Limb (tissue), 2 donors: ENCODE data around the gene ARHGAP10.
A peak's percentile ranks its signal among the peaks of the same experiment; 100 is the strongest.
"Not testable (repeated sequence)": the region's sequence is repeated elsewhere in the genome, so short reads cannot be mapped to it uniquely, and the experiment has no call there.

Experiments
- DNase-seq, 2 donors: peaks; one replicate each; pipeline ENCODE4 v3.0.0-alpha.2; 2016; ENCODE audit errors: extremely low spot score in 2 of 2

The ARHGAP10 gene

DNA sequence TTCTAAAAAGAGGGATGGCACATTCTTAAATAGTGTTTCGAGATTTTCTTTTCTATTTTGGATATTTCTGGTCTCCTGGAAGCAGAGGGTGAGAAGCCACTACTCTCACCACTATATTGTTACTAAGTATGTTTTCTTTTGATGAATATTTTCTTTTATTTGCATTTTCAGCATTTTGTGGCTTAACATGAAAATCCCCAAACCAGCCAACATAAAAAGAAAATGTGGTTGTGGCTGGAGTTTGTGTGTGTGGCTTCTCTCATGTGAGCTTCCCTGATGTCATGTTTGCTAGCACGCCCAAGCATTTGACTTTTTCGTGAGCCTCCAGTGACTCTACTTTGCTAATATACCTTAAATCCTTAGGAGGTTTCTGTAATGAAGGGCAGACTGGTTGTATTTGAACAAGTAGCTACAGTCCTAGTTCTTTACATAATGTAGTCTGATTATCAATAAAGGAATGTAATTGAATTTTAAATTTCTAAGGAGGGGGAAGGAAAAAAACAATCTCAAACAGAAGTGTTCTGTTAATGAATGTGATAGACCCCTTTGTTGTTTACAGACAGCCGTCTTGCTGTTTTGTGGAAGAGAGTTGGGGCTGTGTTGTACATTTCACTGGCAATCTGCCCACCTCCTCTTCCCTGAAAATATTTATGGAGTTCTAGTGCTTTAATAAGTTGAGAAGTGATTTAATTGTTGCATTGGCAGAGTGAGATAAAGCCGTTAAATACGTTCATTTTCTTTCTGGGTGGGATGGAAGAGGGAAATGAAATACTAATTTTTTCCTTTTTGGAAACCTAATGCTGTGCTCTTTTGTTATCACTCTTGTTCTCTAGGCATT is 114.6 kb downstream of the ARHGAP10 start:
- DNase-seq: no peak

GRCh38 chr4:147847751-147848590 is 116.1 kb downstream of the ARHGAP10 start:
- DNase-seq: no peak

DNA sequence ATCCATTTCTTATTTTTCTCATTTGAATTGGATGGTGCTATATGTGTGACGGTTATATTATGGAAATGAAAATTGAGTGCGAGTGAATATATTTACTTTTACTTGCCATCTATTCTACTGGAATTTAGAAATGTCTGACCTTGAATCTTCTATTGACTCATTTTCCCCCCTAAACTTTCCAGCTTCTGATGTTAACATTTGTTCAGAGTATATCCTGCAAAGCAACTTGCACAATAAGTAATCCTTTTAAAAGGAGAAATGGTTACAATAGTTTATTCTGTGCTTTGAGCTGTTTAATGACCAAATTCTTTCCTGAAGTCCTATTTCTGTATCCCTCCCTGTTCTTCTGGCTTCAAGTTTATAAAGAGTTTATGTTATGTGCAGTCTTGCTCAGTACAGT is 116.7 kb downstream of the ARHGAP10 start:
- DNase-seq: no peak

DNA sequence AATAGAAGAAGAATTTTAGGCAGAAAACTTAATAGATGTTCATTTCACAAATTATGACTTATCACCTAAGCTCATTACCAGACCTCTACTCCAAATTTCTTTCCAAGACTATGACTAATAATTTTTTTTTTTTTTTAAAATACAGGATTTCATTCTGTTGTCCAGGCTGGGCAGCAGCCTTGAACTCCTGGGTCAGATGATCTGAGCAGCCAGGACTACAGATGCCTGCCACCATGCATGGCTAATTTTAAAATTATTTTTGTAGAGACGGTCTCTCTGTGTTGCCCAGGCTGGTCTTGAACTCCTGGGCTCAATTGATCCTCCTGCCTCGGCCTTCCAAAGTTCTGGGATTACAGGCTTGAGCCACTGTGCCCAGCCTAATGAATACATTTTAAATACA is 119.2 kb downstream of the ARHGAP10 start:
- DNase-seq: no peak

GRCh38 chr4:147853706-147854105 is 121.8 kb downstream of the ARHGAP10 start:
- no peak for DNase-seq

- no peak for DNase-seq
Measured at GRCh38 chr4:147854154-147854553, 122.3 kb downstream of the ARHGAP10 start.

- no peak for DNase-seq
Measured at GRCh38 chr4:147855571-147856009, 123.7 kb downstream of the ARHGAP10 start.

GRCh38 chr4:147860960-147861359 is 129.1 kb downstream of the ARHGAP10 start:
- no peak for DNase-seq

- no peak for DNase-seq
Measured at GRCh38 chr4:147862043-147862692, 130.3 kb downstream of the ARHGAP10 start.

DNA sequence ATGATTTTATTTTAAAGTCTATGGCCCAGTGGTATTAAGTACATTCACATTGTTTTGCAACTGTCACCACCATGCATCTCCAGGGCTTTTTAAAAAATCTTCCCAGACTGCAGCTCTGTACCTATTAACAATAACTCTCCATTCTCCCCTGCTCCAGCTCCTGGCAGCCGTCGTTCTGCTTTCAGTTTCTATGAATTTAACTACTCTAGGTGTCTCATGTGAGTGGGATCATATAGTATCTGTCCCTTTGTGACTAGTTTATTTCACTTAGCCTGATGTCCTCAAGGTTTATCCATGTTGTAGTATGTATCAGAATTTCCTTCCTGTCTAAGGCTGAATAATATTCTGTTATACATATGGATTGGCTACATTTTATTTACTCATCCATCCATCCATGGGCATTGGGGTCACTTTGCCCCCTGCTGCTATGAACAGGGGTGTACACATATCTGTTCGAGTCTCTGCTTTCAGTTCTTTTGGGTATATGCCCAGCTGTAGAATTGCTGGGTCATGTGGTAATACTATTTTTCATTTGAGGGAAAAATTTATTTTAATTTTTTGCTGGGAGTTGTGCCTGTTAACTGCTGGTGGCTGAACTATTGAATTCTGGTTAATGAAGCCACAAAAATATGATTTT is 131.3 kb downstream of the ARHGAP10 start:
- no peak for DNase-seq

DNA sequence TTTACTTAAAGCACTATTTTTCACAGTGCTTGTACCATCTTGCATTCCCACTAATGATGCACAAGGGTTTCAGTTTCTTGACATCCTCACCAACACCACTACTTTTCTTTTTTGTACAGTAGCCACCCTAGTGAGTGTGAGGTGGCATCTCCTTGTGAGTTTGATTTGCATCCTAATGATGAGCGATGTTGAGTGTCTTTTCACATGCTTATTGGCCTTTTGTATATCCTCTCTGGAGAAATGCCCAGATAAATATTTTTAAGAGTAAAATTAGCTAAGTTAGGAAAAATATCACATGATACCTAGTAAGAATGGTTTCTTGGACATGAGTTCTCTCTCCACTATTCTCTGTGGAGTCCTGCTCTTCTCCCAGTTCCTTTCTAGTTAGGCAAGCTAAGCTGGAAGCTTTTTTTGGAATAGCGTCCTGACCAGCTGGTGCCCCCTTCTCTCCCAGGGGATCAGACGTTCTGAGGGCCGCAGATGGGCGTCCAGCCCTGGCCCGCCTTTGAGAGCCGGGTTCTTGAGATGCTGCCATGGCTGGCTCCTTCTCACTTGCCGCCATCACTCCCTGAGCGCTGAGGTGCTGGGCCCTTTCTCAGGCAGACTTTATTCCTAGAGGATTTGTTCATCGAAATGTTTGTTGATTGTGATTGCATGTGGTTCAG is 132.1 kb downstream of the ARHGAP10 start:
- no peak for DNase-seq

GRCh38 chr4:147864607-147865006 is 132.7 kb downstream of the ARHGAP10 start:
- DNase-seq: no peak

GRCh38 chr4:147865926-147866325 is 134.0 kb downstream of the ARHGAP10 start:
- no peak for DNase-seq

DNA sequence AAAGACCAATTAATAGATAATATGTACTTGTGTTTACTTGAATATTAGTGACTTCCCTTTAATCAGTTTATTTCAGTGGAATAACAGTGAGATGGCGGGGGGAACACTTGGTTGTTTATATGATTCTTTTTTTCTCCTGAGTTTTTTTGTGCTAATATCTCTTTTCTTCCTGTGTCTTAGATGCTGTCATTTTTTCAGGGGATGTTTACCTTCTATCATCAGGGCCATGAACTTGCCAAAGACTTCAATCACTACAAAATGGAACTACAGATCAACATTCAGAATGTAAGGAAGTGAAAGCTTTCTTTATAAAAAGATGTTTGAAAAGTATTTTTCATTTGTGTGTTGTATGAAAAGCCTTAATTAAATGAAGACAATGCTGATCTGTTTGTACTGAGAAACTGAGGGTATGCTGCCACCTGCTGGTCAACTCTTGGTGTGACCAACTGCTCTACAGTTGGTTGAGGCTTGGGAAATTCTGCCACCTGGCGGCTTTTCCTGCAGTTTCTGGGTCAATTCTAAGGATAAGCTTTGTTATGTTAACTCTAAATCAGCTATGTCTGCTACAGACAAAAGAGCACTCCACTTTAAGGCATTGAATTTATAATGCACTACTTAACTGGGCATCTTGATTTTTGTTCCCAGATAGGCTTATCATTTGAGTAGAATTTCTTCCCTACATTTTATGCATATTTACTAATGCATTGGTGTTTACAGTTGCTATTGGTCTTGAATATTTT is 134.8 kb downstream of the ARHGAP10 start:
- DNase-seq: peak; percentile 90 to 93

DNA sequence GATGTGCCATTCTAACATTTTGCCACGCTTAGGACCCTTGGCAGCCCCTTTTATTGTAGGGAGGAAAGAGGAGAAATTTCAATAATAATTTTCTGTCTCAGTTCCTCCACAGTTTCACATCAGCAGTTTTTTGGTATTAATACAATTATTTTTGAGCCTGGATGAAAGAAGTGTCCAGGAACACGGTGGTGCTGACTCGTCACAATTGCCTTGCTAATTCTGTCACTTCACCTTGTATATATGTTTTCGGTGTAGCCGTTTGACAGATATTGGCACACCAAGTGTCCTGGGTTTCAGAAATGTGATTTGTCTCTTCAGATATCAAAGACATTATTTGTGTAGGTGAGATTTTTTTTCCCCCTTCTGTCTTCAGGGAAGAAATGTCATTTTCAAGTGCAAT is 142.2 kb downstream of the ARHGAP10 start:
- no peak for DNase-seq

GRCh38 chr4:147877308-147877771 is 145.5 kb downstream of the ARHGAP10 start:
- DNase-seq: no peak

GRCh38 chr4:147879676-147880075 is 147.8 kb downstream of the ARHGAP10 start:
- DNase-seq: no peak

DNA sequence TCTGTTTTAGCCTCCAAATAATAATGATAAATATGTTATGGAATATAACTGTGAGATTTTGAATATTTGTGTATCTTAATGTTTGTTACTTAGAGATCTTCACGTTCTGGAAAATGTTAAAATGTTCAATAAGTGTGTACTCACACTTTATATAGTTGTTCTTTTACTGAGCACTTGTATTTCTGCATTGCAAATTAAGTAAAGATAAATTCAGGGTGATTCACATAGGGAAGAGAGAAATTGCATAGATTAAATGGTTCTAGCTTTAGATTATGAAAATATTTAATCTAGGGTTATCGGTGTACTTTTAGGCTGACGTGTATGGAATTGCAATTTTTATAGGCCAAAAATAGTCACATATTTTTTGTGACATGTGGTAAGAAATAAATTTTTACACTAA is 148.6 kb downstream of the ARHGAP10 start:
- no peak for DNase-seq

- no peak for DNase-seq
Measured at GRCh38 chr4:147884536-147884935, 152.6 kb downstream of the ARHGAP10 start.

- not testable (repeated sequence) for DNase-seq
Measured at GRCh38 chr4:147885216-147885615, 153.3 kb downstream of the ARHGAP10 start.
